Measurements from ENCODE around the gene PTCD1.

The PTCD1 gene

GRCh38 chr7:99375070-99375807 lies 63.4 kb downstream of the PTCD1 start:
- H3K4me3 ChIP-seq (ENCODE audit: low read length): peak overlapping the region; percentile 63
- DNase-seq (ENCODE audit: low read depth, low spot score): no peak

- peak within 1 kb of the TSS; percentile 63 for H3K4me3 ChIP-seq (ENCODE audit: low read length)
- DNase-seq (ENCODE audit: low read depth, low spot score): peak; percentile 53
These were observed 64.2 kb downstream of the PTCD1 start, which contains the start of gene ARPC1B for GRCh38 chr7:99374111-99375064. TSS of gene ARPC1B (plus strand) at chr7:99374730. CDS start at chr7:99385715, 10,985 bp downstream.

GRCh38 chr7:99373091-99374066 lies 65.2 kb downstream of the PTCD1 start:
- peak overlapping the region; percentile 63 for H3K4me3 ChIP-seq (ENCODE audit: low read length)
- no peak for DNase-seq (ENCODE audit: low read depth, low spot score)

GRCh38 chr7:99372275-99373090 lies 66.1 kb downstream of the PTCD1 start:
- no peak for DNase-seq (ENCODE audit: low read depth, low spot score)
- H3K4me3 ChIP-seq (ENCODE audit: low read length): no peak overlapping the region

GRCh38 chr7:99371376-99371920 lies 67.2 kb downstream of the PTCD1 start:
- no peak for DNase-seq (ENCODE audit: low read depth, low spot score)
- H3K4me3 ChIP-seq (ENCODE audit: low read length): no peak overlapping the region

- no peak for DNase-seq (ENCODE audit: low read depth, low spot score)
These were observed 68.7 kb downstream of the PTCD1 start for GRCh38 chr7:99369767-99370391.

GRCh38 chr7:99368750-99369389 lies 69.7 kb downstream of the PTCD1 start:
- DNase-seq (ENCODE audit: low read depth, low spot score): no peak

More at GRCh38 chr7:99369767-99370391, 68.7 kb downstream of the PTCD1 start:
- no peak overlapping the region for H3K4me3 ChIP-seq (ENCODE audit: low read length)

More at GRCh38 chr7:99368750-99369389, 69.7 kb downstream of the PTCD1 start:
- no peak overlapping the region for H3K4me3 ChIP-seq (ENCODE audit: low read length)

All from Jurkat, Clone E6-1 (cell line).